Activated T-cell treated with anti-CD3 and anti-CD28 coated beads for 1 hour (primary cell): ENCODE measurements around the gene ACVRL1.

Experiments used
- DNase-seq: peaks from one replicate; pipeline ENCODE4 v3.0.0-alpha.2; 2020; ENCODE audit warnings: low read depth

Gene ACVRL1

GRCh38 chr12:51898937-51899336 lies 8.4 kb upstream of the ACVRL1 start:
- DNase-seq: no peak

- DNase-seq: no peak
Measured at GRCh38 chr12:51900323-51900889, 6.9 kb upstream of the ACVRL1 start.

GRCh38 chr12:51901121-51901817 lies 6.0 kb upstream of the ACVRL1 start:
- no peak for DNase-seq

- no peak for DNase-seq
Measured at GRCh38 chr12:51901881-51902280, 5.4 kb upstream of the ACVRL1 start.

GRCh38 chr12:51904951-51905470 lies 2.3 kb upstream of the ACVRL1 start:
- no peak for DNase-seq

GRCh38 chr12:51905471-51906429 lies 1.6 kb upstream of the ACVRL1 start:
- no peak for DNase-seq

GRCh38 chr12:51906430-51907082 lies 748 bp upstream of the ACVRL1 start:
- DNase-seq: no peak

GRCh38 chr12:51907856-51908425 lies 637 bp downstream of the ACVRL1 start:
- no peak for DNase-seq

GRCh38 chr12:51908876-51909592 lies 1.7 kb downstream of the ACVRL1 start:
- no peak for DNase-seq

- no peak for DNase-seq
Measured at GRCh38 chr12:51910168-51910567, 2.9 kb downstream of the ACVRL1 start.

GRCh38 chr12:51910691-51911090 lies 3.4 kb downstream of the ACVRL1 start:
- no peak for DNase-seq

- DNase-seq: no peak
Measured at GRCh38 chr12:51911307-51911706, 4.0 kb downstream of the ACVRL1 start.

GRCh38 chr12:51911788-51912711 lies 4.7 kb downstream of the ACVRL1 start:
- DNase-seq: no peak

GRCh38 chr12:51913071-51914033 lies 6.0 kb downstream of the ACVRL1 start:
- no peak for DNase-seq

- DNase-seq: no peak
Measured at GRCh38 chr12:51914034-51914923, 7.0 kb downstream of the ACVRL1 start.

- no peak for DNase-seq
Measured at GRCh38 chr12:51915003-51915625, 7.8 kb downstream of the ACVRL1 start.

GRCh38 chr12:51915951-51916350 lies 8.6 kb downstream of the ACVRL1 start:
- no peak for DNase-seq
